ENCODE data around the gene MAOB.

The MAOB gene

DNA sequence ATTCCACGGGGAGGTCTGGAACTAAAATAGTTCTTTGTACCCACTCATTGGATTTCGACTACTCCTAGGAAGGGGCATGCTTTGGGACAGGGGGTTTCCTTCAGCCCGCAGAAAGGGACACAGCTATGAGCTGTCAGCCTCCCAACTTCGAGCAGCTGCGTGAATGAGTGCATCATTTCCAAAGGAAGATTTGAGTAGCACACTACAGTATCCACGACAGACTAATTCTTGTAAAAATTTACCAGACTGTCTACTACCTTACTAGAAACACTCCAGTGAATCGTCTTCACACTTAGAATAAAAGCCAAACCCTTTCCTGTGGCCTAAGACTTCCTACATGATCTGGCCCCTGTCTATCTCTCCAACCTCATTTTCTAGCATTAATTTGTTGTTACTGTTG lies 124.2 kb downstream of the MAOB start:
- ChIA-PET POLR2A (no interaction called here), CTCF (no interaction called here)
- WGBS (ENCODE audit: insufficient coverage), result 82% methylated on average over 7 of the region's 7 CpGs
- no peaks in the 10 kb centered on the region for H3K9me3 ChIP-seq (ENCODE audit: control extremely low read depth in 1 of 5, control insufficient read depth in 4 of 5, insufficient read depth in 2 of 5, low read depth in 1 of 5, low read length in 4 of 5)
- no peak overlapping the region for H3K27ac ChIP-seq (ENCODE audit: insufficient read depth in 1 of 2, low read depth in 1 of 2, low read length in 2 of 2, poor library complexity in 1 of 2, severe bottlenecking in 2 of 2)
- peaks cover 0 to 6% (median 0%) of the 10 kb centered on the region in 5 experiments for H3K27me3 ChIP-seq (replicated peaks in 2 of 5; ENCODE audit: control insufficient read depth in 4 of 5, insufficient read depth in 5 of 5, low read length in 4 of 5)
- no peaks in the 10 kb centered on the region for H3K4me1 ChIP-seq (ENCODE audit: control extremely low read depth in 1 of 4, control insufficient read depth in 4 of 4, insufficient read depth in 4 of 4, low read length in 3 of 4)
- no peaks in the 10 kb centered on the region for H3K36me3 ChIP-seq (ENCODE audit: control insufficient read depth in 4 of 4, insufficient read depth in 4 of 4, low read length in 3 of 4)
- no peak for DNase-seq
- no peak overlapping the region for H3K4me3 ChIP-seq (ENCODE audit: control insufficient read depth in 1 of 7, extremely low read depth in 1 of 7, insufficient read depth in 4 of 7, low read depth in 2 of 7, low read length in 6 of 7)

- Histone ChIP-seq H3K9me3 (ENCODE audit: control extremely low read depth in 1 of 5, control insufficient read depth in 4 of 5, insufficient read depth in 2 of 5, low read depth in 1 of 5, low read length in 4 of 5) (no peaks in the 10 kb centered on the region), H3K36me3 (ENCODE audit: control insufficient read depth in 4 of 4, insufficient read depth in 4 of 4, low read length in 3 of 4) (no peaks in the 10 kb centered on the region), H3K4me1 (ENCODE audit: control extremely low read depth in 1 of 4, control insufficient read depth in 4 of 4, insufficient read depth in 4 of 4, low read length in 3 of 4) (no peaks in the 10 kb centered on the region), H3K4me3 (ENCODE audit: control insufficient read depth in 1 of 7, extremely low read depth in 1 of 7, insufficient read depth in 4 of 7, low read depth in 2 of 7, low read length in 6 of 7) (no peak overlapping the region), H3K27me3 (replicated peaks in 2 of 5; ENCODE audit: control insufficient read depth in 4 of 5, insufficient read depth in 5 of 5, low read length in 4 of 5) (peaks cover 0 to 6% (median 0%) of the 10 kb centered on the region in 5 experiments), H3K27ac (ENCODE audit: insufficient read depth in 1 of 2, low read depth in 1 of 2, low read length in 2 of 2, poor library complexity in 1 of 2, severe bottlenecking in 2 of 2) (no peak overlapping the region)
- CTCF ChIA-PET, result no interaction called here
- POLR2A ChIA-PET, result no interaction called here
- no peak for DNase-seq
- WGBS (ENCODE audit: insufficient coverage), result 75% methylated on average over 5 of the region's 5 CpGs
Measured at GRCh38 chrX:43756076-43756475, 126.2 kb downstream of the MAOB start.

DNA sequence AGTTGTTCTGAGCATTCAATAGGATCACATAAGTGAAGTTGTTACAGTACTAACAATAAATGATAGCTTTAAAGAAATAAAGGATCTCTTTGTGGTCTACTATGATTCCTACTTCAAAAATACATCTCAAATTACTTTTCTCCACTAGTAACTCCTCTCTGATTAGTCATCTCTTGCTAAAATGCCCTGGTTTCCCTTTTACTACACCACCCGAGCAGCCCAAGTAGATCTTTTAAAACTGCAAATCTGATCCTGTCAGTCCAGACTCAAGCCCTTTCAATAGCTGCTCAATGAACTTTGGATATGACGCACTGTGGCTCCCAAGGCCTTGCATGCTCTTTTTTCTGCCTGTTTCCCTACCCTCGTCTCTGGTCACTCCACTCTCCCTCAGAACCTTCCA lies 128.6 kb downstream of the MAOB start:
- POLR2A ChIA-PET, result no interaction called here
- Histone ChIP-seq H3K27me3 (replicated peaks in 2 of 5; ENCODE audit: control insufficient read depth in 4 of 5, insufficient read depth in 5 of 5, low read length in 4 of 5) (peaks cover 0 to 6% (median 0%) of the 10 kb centered on the region in 5 experiments), H3K27ac (ENCODE audit: insufficient read depth in 1 of 2, low read depth in 1 of 2, low read length in 2 of 2, poor library complexity in 1 of 2, severe bottlenecking in 2 of 2) (no peak overlapping the region), H3K4me3 (ENCODE audit: control insufficient read depth in 1 of 7, extremely low read depth in 1 of 7, insufficient read depth in 4 of 7, low read depth in 2 of 7, low read length in 6 of 7) (no peak overlapping the region), H3K9me3 (ENCODE audit: control extremely low read depth in 1 of 5, control insufficient read depth in 4 of 5, insufficient read depth in 2 of 5, low read depth in 1 of 5, low read length in 4 of 5) (no peaks in the 10 kb centered on the region), H3K4me1 (ENCODE audit: control extremely low read depth in 1 of 4, control insufficient read depth in 4 of 4, insufficient read depth in 4 of 4, low read length in 3 of 4) (no peaks in the 10 kb centered on the region), H3K36me3 (ENCODE audit: control insufficient read depth in 4 of 4, insufficient read depth in 4 of 4, low read length in 3 of 4) (no peaks in the 10 kb centered on the region)
- CTCF ChIA-PET, result no interaction called here
- DNase-seq, result no peak
- 53% methylated on average over 3 of the region's 3 CpGs for WGBS (ENCODE audit: insufficient coverage)

DNA sequence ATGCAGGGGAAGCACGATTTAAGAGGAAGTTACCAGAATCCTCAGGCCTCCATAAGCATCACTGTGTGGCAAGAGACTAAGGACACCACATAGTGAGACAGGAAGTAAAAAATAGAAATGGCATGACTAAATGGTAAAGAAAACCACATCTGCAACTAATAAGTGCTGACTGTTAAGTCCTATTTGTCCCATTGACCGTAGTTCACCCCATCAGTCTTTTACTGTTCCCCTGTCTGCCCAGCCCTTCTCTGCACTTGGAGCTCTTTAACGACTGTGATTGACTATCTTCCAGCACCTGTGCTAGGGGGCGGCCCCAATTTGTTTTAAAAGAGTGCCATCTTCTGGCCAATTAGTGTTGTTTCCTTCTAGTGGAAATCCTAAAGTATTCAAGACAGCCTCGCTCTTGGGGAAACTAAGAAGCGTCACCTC lies 132.0 kb downstream of the MAOB start:
- CTCF ChIA-PET, result interaction anchor here (1.2 to 2.2 kb wide), 5 partner anchors 9 to 192 kb away, joined by 3 to 12 read pairs (median 3); no protein-coding TSS in a partner anchor
- no peaks in the 10 kb centered on the region for H3K27me3 ChIP-seq (replicated peaks in 2 of 5; ENCODE audit: control insufficient read depth in 4 of 5, insufficient read depth in 5 of 5, low read length in 4 of 5)
- no peak overlapping the region for H3K4me3 ChIP-seq (ENCODE audit: control insufficient read depth in 1 of 7, extremely low read depth in 1 of 7, insufficient read depth in 4 of 7, low read depth in 2 of 7, low read length in 6 of 7)
- DNase-seq, result peak; percentile 41 to 72 (median 68)
- no peak overlapping the region for H3K27ac ChIP-seq (ENCODE audit: insufficient read depth in 1 of 2, low read depth in 1 of 2, low read length in 2 of 2, poor library complexity in 1 of 2, severe bottlenecking in 2 of 2)
- no peaks in the 10 kb centered on the region for H3K36me3 ChIP-seq (ENCODE audit: control insufficient read depth in 4 of 4, insufficient read depth in 4 of 4, low read length in 3 of 4)
- POLR2A ChIA-PET, result no interaction called here
- 11% methylated on average over 3 of the region's 6 CpGs for WGBS (ENCODE audit: insufficient coverage)
- no peaks in the 10 kb centered on the region for H3K9me3 ChIP-seq (ENCODE audit: control extremely low read depth in 1 of 5, control insufficient read depth in 4 of 5, insufficient read depth in 2 of 5, low read depth in 1 of 5, low read length in 4 of 5)
- no peaks in the 10 kb centered on the region for H3K4me1 ChIP-seq (ENCODE audit: control extremely low read depth in 1 of 4, control insufficient read depth in 4 of 4, insufficient read depth in 4 of 4, low read length in 3 of 4)

DNA sequence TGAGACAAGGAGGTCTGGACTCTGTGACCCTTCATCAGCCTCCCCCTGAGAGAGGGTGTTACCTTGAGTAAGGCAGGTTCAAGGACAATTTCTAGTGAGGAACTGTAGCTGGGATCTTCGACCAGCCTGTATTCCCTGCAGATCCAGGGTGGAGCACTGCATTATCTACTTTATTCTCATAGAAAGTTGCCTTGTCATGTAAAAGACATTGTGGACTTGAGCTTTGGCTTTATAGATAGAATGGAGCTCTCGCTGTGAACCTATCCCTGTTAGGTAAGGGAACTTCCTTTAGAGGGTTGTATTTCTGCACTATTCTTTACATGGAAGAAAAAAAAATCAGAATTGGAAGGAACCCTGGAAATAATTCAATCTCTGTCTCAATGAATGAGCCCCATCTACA lies 134.8 kb downstream of the MAOB start:
- no peaks in the 10 kb centered on the region for H3K4me1 ChIP-seq (ENCODE audit: control extremely low read depth in 1 of 4, control insufficient read depth in 4 of 4, insufficient read depth in 4 of 4, low read length in 3 of 4)
- no peaks in the 10 kb centered on the region for H3K9me3 ChIP-seq (ENCODE audit: control extremely low read depth in 1 of 5, control insufficient read depth in 4 of 5, insufficient read depth in 2 of 5, low read depth in 1 of 5, low read length in 4 of 5)
- no peaks in the 10 kb centered on the region for H3K27me3 ChIP-seq (replicated peaks in 2 of 5; ENCODE audit: control insufficient read depth in 4 of 5, insufficient read depth in 5 of 5, low read length in 4 of 5)
- no peak overlapping the region for H3K27ac ChIP-seq (ENCODE audit: insufficient read depth in 1 of 2, low read depth in 1 of 2, low read length in 2 of 2, poor library complexity in 1 of 2, severe bottlenecking in 2 of 2)
- ChIA-PET POLR2A (no interaction called here), CTCF (interaction anchor here (1.2 kb wide), 1 partner anchor 14 kb away, joined by 3 read pairs; no protein-coding TSS in a partner anchor)
- no peak for DNase-seq
- H3K4me3 ChIP-seq (ENCODE audit: control insufficient read depth in 1 of 7, extremely low read depth in 1 of 7, insufficient read depth in 4 of 7, low read depth in 2 of 7, low read length in 6 of 7), result no peak overlapping the region
- H3K36me3 ChIP-seq (ENCODE audit: control insufficient read depth in 4 of 4, insufficient read depth in 4 of 4, low read length in 3 of 4), result no peaks in the 10 kb centered on the region
- WGBS (ENCODE audit: insufficient coverage), result no CpG with 5 or more reads among the region's 2 CpGs

- Histone ChIP-seq H3K27me3 (replicated peaks in 2 of 5; ENCODE audit: control insufficient read depth in 4 of 5, insufficient read depth in 5 of 5, low read length in 4 of 5) (peaks cover 0 to 6% (median 0%) of the 10 kb centered on the region in 5 experiments), H3K27ac (ENCODE audit: insufficient read depth in 1 of 2, low read depth in 1 of 2, low read length in 2 of 2, poor library complexity in 1 of 2, severe bottlenecking in 2 of 2) (no peak overlapping the region), H3K36me3 (ENCODE audit: control insufficient read depth in 4 of 4, insufficient read depth in 4 of 4, low read length in 3 of 4) (no peaks in the 10 kb centered on the region), H3K4me1 (ENCODE audit: control extremely low read depth in 1 of 4, control insufficient read depth in 4 of 4, insufficient read depth in 4 of 4, low read length in 3 of 4) (no peaks in the 10 kb centered on the region), H3K4me3 (ENCODE audit: control insufficient read depth in 1 of 7, extremely low read depth in 1 of 7, insufficient read depth in 4 of 7, low read depth in 2 of 7, low read length in 6 of 7) (no peak overlapping the region), H3K9me3 (ENCODE audit: control extremely low read depth in 1 of 5, control insufficient read depth in 4 of 5, insufficient read depth in 2 of 5, low read depth in 1 of 5, low read length in 4 of 5) (no peaks in the 10 kb centered on the region)
- DNase-seq, result no peak
- POLR2A ChIA-PET, result no interaction called here
- CTCF ChIA-PET, result no interaction called here
- WGBS (ENCODE audit: insufficient coverage), result 67% methylated on average over 3 of the region's 6 CpGs
Measured at GRCh38 chrX:43745938-43746721, 136.1 kb downstream of the MAOB start.

DNA sequence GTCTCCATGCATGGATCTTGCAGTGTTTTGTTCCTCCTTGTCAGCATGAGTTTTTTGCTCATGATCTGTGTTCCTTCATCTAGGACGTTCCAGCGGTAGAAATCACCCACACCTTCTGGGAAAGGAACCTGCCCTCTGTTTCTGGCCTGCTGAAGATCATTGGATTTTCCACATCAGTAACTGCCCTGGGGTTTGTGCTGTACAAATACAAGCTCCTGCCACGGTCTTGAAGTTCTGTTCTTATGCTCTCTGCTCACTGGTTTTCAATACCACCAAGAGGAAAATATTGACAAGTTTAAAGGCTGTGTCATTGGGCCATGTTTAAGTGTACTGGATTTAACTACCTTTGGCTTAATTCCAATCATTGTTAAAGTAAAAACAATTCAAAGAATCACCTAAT lies 138.0 kb downstream of the MAOB start:
- no peak overlapping the region for H3K27ac ChIP-seq (ENCODE audit: insufficient read depth in 1 of 2, low read depth in 1 of 2, low read length in 2 of 2, poor library complexity in 1 of 2, severe bottlenecking in 2 of 2)
- no peaks in the 10 kb centered on the region for H3K36me3 ChIP-seq (ENCODE audit: control insufficient read depth in 4 of 4, insufficient read depth in 4 of 4, low read length in 3 of 4)
- H3K4me1 ChIP-seq (ENCODE audit: control extremely low read depth in 1 of 4, control insufficient read depth in 4 of 4, insufficient read depth in 4 of 4, low read length in 3 of 4), result no peaks in the 10 kb centered on the region
- no peak overlapping the region for H3K4me3 ChIP-seq (ENCODE audit: control insufficient read depth in 1 of 7, extremely low read depth in 1 of 7, insufficient read depth in 4 of 7, low read depth in 2 of 7, low read length in 6 of 7)
- H3K9me3 ChIP-seq (ENCODE audit: control extremely low read depth in 1 of 5, control insufficient read depth in 4 of 5, insufficient read depth in 2 of 5, low read depth in 1 of 5, low read length in 4 of 5), result no peaks in the 10 kb centered on the region
- ChIA-PET CTCF (no interaction called here), POLR2A (no interaction called here)
- H3K27me3 ChIP-seq (replicated peaks in 2 of 5; ENCODE audit: control insufficient read depth in 4 of 5, insufficient read depth in 5 of 5, low read length in 4 of 5), result peaks cover 0 to 6% (median 0%) of the 10 kb centered on the region in 5 experiments
- no peak for DNase-seq
- 65% methylated on average over 3 of the region's 3 CpGs for WGBS (ENCODE audit: insufficient coverage)
